ENCODE measurements around the gene MEIOB. TPM values are rescaled to one million over a fixed set of nuclear protein-coding genes. Genes with fewer than 3 reads are reported as not detected.
"Not testable (repeated sequence)": the region's sequence is repeated elsewhere in the genome, so short reads cannot be mapped to it uniquely, and the experiment has no call there.

Gene MEIOB
- total RNA-seq, 1 donor from 2014 or later, result not detected

DNA sequence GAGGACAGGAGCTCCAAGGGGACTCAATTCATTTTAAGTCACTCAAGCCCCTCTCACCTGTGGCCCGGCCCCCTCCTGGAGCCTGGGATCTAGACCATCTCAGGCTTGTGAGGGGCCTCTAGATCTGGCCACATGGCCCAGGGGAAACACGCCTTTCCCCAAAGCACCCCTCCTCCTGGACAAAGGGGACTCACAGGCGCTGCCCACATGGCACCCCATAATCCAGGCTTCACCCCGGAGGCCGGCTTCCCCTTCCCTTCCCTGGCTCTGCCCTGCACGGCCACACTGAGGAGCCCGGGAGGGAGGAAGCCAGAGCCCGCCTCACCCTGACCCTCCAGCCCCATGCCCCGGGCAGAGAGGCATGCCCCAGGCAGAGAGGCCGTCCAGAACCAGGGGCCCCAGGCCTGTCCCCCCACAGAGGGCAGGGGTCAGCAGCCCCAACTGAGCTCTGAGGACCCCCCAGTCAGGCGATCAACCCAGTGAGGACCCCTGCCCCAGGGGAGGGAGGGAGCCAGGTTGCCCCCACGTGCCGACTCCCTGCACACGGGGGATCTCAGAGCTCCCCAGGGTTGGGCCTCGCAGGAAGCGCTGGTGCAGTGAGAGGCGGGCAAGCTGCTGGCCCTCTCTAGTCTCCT, 35.4 kb upstream of the MEIOB start:
- no peak for DNase-seq

DNA sequence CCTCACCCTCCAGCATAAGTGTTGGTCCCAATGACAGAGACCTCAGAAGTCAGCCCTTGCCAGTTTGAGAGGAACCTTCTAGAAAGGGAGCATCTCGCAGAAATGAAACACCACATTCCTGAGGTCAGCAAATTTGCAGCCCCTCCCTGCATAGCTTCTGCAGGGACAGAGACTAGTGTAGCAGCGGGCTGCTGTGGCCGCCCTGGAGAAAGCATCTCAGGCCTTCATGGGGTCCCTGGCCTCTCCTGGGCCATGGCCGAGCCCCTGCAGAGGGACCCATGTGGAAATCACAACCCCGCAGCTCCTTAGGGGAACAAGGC, 34.8 kb upstream of the MEIOB start:
- DNase-seq, result no peak

GRCh38 chr16:1906055-1906845, 34.3 kb upstream of the MEIOB start:
- no peak for DNase-seq

- DNase-seq, result no peak
Observed at GRCh38 chr16:1903845-1904840, 32.2 kb upstream of the MEIOB start.

- no peak for DNase-seq
Observed at GRCh38 chr16:1903220-1903574, 31.2 kb upstream of the MEIOB start.

DNA sequence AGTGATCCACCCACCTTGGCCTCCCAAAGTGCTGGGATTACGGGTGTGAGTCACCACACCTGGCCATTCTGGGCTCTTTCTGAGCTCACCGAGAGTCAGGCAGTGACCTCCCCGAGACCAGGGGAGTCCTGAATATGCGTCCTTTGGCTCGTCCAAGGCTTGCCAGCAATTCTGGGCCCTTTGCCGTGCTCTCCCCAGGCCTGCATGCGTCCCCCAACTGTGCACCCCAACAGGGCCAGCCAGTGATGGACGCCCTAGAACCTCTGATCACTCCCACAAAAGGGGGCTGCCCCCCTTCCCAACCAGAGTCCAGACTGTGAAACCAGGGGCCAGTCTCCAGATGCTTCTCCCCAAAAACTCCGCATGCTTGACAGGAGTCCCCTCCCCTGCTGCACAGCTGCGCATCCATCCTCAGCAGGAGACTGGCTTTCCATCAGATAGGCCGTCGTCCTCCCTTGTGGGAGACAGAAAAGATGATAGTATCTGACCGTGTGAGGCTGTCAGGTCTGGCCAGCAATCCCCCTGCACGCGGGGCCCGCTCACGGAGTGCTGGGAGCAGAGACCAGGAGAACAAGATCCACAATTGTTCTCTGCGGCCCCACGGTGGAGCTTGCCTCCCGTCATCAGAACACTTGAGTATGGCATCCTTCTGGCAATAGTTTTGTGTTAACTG, 30.7 kb upstream of the MEIOB start:
- no peak for DNase-seq

DNA sequence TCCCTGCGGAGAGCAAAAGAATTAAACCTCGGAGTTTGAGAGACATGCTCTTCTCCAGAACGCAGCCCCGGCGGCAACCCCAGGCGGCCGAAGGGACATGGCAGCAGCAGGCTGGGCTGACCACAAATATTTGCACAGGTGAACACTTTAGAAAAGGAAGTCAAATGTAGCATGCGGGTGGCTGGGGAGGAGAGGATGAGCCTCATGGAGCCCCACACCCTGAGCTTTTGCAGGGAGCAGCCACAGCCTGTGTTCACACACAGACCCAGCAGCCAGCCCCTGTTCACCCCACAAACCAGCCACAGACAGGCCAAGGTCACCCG, 28.4 kb upstream of the MEIOB start:
- DNase-seq, result no peak

- no peak for DNase-seq
Observed at GRCh38 chr16:1899641-1900451, 27.9 kb upstream of the MEIOB start.

GRCh38 chr16:1897692-1898091, 25.7 kb upstream of the MEIOB start:
- DNase-seq, result not testable (repeated sequence)

DNA sequence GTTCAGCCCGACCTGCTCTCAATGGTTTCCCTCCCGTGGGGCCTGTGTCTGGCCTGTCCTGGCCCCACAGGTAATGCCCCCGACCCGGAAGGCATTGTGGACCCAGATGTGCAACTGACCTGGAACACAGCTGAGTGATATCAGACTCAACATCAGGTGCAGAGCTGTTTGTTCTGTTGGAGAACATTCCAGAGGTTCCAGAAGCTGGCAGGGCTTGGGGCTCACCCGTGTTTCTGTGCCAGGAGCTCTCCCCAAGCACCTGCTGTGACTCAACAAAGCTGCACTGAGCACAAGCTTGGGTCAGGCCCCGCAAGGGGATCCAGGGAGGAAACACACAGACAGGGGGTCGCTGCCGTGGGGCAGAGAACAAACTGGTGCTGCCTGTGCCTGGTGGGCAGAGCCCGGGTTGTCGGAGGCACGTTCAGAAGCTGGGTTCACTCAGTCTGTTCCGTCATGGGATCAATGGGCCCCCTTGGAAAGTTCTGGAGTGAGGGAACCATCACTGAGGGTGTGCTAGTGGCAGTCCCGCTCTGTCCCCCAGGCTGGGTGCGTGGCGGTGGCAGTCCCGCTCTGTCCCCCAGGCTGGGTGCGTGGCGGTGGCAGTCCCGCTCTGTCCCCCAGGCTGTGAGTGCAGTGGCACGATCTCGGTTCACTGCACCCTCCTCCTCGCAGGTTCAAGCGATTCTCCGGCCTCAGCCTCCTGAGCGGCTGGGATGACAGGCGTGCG, 24.1 kb upstream of the MEIOB start:
- no peak for DNase-seq

- DNase-seq, result no peak
Observed at GRCh38 chr16:1895068-1895467, 23.1 kb upstream of the MEIOB start.

- no peak for DNase-seq
Observed at GRCh38 chr16:1890708-1891050, 18.7 kb upstream of the MEIOB start.

GRCh38 chr16:1890024-1890707, 18.2 kb upstream of the MEIOB start:
- no peak for DNase-seq

DNA sequence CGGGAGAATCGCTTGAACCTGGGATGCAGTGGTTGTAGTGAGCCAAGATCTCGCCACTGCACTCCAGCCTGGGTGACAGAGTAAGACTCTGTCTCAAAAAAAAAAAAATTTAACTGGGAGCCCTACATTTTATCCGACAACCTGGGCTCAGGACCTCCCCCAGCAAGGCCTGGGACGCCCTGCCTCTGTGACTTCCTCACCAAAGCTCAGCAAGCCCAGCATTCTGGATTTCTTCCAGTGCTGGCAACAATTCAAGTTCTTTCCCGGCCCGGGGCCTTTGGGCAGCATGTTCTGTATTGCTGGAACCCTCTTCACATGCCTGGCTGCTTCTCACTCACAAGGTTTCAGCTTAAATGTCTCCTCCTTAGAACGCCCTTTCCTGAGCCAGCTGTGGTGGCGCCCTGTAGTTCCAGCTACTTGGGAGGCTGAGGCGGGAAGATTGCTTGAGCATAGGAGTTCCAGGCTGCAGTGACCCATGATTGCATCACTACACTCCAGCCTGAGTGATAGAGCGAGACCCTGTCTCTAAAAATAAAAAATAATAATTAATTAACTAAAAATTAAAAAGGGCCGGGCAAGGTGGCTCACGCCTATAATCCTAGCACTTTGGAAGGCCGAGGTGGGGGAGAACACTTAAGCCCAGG, 15.9 kb upstream of the MEIOB start:
- DNase-seq, result no peak

GRCh38 chr16:1884889-1885288, 12.9 kb upstream of the MEIOB start:
- no peak for DNase-seq

GRCh38 chr16:1884155-1884760, 12.3 kb upstream of the MEIOB start:
- DNase-seq, result no peak

DNA sequence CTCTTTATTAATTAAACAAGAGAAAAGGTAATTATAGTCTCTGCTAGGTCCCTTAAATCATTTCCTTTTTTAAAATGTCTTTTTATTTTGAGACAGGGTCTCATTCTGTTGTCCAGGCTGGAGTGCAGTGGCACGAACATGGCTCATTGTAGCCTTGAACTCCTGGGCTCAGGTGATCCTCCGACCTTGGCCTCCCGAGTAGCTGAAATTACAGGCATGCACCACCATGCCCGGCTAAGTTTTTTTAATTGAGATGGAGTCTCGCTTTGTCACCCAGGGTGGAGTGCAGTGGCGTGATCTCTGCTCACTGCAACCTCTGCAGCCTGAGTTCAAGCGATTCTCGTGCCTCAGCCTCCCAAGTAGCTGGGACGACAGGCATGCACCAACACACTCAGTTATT, 9.2 kb upstream of the MEIOB start:
- DNase-seq, result not testable (repeated sequence)

GRCh38 chr16:1879477-1879876, 7.5 kb upstream of the MEIOB start:
- no peak for DNase-seq

DNA sequence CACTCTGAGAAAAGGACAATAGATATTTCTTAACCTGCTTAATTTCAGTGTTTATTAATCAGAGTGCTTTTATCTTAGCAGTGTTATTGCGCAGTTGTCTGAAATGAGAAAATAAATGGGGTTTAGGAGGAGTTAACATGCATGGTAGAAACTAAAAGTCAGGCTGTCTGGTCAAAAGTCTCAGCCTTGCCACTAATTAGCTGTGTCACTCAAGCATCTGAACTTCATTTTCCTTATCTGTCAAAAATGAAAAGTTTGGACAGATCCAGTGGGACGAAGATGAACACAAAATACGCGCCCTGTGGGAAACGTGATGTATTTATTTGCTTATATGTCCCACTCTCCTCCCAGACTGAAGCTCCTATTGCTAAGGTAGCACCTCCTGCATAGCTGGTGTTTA, 6.3 kb upstream of the MEIOB start:
- DNase-seq, result no peak

- DNase-seq, result no peak
Observed at GRCh38 chr16:1877804-1878203, 5.8 kb upstream of the MEIOB start.

All from occipital lobe (tissue), 2 donors.